HG03280 (cell line): ENCODE results near the gene GRHPR.
"Not testable (repeated sequence)": the region's sequence is repeated elsewhere in the genome, so short reads cannot be mapped to it uniquely, and the experiment has no call there.

ENCODE experiments used
- ATAC-seq: cut with Tn5 transposase; IDR thresholded peaks from one replicate; pipeline ENCODE4 v1.9.1; 2021; ENCODE audit warnings: mild to moderate bottlenecking, moderate library complexity; ENCODE audit not compliant: unreplicated experiment

The GRHPR gene

GRCh38 chr9:37444890-37445289 is 22.4 kb downstream of the GRHPR start:
- ATAC-seq: no peak

DNA sequence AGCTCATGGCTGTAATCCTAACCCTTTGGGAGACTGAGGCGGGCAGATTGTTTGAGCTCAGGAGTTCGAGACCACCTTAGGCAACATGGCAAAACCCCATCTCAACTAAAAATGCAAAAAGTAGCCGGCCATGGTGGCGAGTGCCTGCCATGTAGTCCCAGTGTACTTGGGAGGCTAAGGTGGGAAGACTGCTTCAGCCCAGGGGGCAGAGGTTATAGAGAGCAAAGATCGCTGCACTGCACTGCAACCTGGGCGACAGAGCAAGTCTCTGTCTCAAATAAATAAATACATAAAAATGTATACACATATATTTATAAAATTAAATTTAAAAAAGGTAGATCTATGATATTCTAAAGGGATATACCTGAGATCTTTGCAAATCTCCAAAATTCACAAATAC is 23.3 kb downstream of the GRHPR start:
- ATAC-seq: no peak

DNA sequence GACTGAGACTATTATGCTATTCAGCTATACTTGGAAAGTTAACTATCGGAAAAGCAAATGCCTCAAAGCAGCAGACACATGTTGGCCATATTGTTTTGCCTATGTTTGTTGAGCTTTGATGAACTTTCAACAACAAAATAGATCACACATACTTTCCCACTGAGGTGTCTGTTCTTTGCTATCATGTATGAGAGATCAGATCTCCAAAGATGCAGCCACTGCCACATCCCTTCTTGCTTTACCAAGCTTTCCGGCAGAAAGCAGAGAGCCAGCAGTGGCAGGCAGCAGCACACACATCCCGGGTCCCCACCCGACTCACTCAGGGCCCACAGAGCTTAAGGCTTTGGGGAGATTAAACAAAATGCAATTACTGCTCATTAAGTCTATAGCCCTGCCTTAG is 23.9 kb downstream of the GRHPR start:
- ATAC-seq: no peak

GRCh38 chr9:37447111-37447510 is 24.6 kb downstream of the GRHPR start:
- no peak for ATAC-seq

GRCh38 chr9:37449862-37450632 is 27.6 kb downstream of the GRHPR start:
- ATAC-seq: no peak

- no peak for ATAC-seq
These were observed 29.1 kb downstream of the GRHPR start for GRCh38 chr9:37451628-37452027.

DNA sequence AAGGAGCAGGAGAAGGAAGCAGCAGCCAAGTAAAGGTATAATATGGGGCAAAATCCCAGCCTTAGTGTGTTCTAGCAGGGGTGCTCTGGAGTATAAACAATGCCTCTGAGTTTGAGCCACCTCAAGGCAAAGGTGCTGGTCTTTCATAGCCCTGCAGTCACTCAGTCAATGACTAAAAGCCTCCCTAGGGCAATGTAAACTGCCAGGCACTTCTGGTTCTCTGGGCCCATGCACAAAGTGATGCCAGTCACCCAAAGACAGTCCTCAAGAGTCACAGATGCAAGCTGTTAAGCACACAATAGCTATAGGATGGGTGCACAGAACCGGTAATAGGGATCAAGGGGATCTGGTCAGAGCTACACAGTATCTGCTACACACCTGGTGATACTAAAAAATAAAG is 30.1 kb downstream of the GRHPR start:
- no peak for ATAC-seq

DNA sequence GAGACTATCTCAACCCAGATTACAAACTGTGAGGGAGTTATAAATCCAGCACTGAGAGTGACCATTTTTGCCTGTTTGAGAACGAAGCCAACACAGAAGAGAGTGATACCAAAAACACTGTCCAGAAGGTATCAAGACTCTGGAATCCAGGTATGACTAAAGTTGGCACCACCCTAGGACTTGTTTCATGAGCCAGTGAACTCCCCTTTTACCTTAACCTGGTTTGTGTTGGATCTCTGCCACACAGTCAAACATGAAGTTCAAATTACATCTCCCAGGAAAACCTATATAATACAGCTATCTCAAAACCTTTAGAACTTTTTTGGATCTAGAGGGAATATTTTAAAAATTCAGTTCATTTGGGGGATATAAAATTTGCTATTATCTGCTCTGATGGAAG is 31.3 kb downstream of the GRHPR start:
- no peak for ATAC-seq

DNA sequence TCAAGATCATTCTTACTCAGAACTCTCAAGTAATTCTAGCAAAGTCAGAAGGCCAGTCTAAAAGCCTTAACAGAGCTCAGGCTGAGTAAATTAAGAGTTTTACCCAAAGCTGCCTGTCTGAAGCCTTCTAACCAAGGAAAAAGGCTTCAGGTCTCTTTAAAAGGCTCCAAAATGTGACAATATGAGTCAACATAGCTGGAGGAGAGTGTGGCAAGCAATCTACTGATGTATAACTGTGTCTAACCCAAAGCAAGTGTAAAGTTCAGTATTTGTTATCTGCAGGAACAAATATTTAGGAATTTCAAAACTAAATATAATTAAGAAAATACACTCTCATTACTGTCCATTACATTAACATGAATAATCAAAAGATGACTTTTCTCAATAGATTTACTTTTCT is 31.7 kb downstream of the GRHPR start:
- ATAC-seq: no peak

DNA sequence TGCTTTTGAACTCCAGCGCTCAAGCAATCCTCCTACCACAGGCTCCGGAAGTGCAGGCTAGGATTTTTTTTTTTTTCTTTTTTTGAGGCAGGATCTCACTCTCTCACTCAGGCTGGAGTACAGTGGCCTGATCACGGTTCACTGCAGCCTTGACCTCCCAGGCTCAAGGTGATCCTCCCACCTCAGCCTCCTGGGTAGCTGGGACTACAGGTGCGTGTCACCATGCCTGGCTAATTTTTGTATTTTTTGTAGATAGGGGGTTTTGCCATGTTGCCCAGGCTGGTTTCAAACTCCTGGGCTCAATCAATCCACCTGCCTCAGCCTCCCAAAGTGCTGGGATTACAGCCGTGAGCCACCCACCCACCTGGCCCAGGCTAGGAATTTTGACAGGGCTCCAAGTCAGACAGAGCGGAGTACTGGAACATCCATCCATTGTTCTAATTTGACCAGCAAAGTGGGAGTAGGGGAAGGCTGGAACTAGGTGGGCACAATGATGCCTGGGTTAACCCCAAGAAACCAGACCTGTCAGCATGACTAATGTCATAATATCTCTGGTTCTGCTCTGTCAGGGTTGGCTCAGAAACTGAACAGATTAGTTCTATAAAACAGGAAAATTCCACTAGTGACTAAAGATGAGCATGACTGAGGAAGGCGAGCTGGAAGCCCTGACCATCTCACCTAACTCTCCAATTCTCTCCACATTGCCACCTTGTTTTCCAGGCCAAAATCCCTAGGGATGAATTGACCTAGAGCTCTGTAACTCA is 33.6 kb downstream of the GRHPR start:
- ATAC-seq: no peak

DNA sequence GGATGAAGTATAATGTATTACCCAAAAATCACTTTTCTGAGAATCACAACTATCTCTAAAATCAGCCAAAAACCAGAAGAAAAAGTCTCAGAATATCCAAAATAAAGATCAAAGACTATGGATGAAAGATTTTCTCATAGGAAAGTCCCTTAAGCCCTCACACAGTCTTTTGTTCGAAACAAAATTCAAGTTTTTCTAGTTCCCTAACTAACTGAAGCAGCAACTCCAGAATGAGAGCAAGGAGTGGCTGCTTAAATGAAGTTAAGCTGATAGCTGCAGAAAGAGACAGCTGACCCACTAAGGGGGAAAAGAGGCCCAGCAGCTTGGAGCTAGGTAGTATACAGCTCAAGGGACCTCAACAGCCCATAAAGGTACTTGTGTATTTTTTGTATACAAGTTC is 34.3 kb downstream of the GRHPR start:
- no peak for ATAC-seq

DNA sequence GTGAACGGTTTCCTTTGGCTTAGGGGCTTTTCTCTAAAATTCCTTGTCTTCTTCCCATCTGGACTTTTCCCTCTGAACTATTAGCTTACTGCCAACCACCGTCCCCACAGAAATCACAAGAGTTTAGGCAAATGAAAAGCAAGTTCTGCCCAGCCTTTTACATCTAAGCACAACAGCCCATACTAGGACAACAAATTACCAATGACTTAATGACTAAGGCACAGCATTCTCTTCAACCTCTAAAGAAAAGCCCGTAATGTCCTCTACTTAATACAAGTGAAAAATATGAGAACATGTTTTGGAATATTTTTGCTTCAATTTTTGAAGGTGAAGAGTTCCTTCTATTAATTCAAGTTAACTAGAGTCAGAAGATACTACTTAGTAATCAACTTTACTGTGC is 41.5 kb downstream of the GRHPR start:
- no peak for ATAC-seq

DNA sequence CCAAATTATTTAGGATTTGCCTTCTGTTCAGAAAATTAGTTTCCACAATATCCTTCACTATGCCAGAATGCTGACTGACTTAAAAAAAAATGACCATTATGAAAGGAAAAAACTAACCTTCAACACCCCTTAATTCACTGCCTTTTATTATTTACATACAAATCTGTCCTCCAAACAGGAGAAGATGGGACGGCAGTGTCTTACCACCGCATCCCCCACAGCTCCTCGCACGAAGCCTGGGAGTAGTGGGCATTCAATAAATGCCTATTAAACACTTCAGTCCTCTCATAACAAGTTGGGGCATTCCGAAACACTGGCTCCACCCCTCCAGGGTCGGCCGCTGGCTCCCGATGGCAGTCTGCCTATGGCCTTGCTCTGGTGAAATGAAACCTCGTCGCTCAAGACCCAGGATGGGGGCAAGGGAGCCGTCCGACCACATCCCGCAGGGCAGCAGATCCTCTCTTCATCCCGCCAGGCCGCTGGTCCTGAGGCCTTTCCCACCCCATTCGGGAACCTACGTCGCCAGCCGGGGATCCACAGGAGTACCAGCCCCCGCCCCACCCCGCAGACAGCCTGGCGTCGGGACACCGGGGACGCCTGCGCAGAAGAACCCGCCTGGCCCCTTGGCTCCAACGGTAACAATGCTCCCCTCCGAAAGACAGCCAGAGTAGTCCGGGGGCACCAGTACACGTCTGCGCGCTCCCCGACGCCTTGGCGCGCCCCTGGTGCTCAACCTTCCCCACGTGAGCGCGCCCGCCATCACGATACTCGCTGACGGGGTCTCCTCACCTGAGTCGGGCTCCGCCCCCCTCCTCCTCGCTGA is 42.1 kb downstream of the GRHPR start:
- peak; percentile 35 for ATAC-seq

GRCh38 chr9:37465249-37466036 is 42.9 kb downstream of the GRHPR start, which contains the start of gene ZBTB5:
Gene ZBTB5 (minus strand): TSS chr9:37465450. CDS start chr9:37442551, 22,899 bp downstream.
- peak; percentile 80 for ATAC-seq

GRCh38 chr9:37466037-37466709 is 43.7 kb downstream of the GRHPR start:
- ATAC-seq: peak; percentile 2

- ATAC-seq: not testable (repeated sequence)
These were observed 45.0 kb downstream of the GRHPR start for GRCh38 chr9:37467530-37467929.

DNA sequence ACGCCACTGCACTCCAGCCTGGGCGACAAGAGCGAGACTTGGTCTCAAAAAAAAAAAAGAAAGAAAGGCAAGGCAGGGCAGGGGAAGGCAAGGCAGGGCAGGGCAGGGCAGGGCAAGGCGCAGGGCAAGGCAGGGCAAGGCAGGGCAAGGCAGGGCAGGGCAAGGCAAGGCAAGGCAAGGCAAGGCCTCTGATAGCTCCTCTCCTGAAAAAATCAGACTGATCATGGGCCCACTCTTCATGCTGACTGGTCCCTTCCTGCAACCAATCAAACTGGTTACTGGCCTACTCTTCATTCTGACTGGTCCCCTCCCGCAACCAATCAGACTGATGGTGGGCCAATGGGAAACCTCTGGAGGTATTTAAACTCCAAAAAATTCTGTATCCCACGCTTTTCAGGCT is 46.1 kb downstream of the GRHPR start:
- no peak for ATAC-seq

- no peak for ATAC-seq
These were observed 49.6 kb downstream of the GRHPR start for GRCh38 chr9:37471942-37472684.

- ATAC-seq: not testable (repeated sequence)
These were observed 51.5 kb downstream of the GRHPR start for GRCh38 chr9:37473982-37474381.
